ENCODE measurements around the gene PIWIL4.
"Not testable (repeated sequence)": the region's sequence is repeated elsewhere in the genome, so short reads cannot be mapped to it uniquely, and the experiment has no call there.

- not testable (repeated sequence) for TF ChIP-seq EZH2phosphoT487 (IDR thresholded peaks at IDR 0.05; ENCODE audit: borderline replicate concordance, low read length)
- TF ChIP-seq, protein P1, sequence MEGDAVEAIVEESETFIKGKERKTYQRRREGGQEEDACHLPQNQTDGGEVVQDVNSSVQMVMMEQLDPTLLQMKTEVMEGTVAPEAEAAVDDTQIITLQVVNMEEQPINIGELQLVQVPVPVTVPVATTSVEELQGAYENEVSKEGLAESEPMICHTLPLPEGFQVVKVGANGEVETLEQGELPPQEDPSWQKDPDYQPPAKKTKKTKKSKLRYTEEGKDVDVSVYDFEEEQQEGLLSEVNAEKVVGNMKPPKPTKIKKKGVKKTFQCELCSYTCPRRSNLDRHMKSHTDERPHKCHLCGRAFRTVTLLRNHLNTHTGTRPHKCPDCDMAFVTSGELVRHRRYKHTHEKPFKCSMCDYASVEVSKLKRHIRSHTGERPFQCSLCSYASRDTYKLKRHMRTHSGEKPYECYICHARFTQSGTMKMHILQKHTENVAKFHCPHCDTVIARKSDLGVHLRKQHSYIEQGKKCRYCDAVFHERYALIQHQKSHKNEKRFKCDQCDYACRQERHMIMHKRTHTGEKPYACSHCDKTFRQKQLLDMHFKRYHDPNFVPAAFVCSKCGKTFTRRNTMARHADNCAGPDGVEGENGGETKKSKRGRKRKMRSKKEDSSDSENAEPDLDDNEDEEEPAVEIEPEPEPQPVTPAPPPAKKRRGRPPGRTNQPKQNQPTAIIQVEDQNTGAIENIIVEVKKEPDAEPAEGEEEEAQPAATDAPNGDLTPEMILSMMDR (conservative IDR thresholded peaks at IDR 0.05; ENCODE audit: low read depth, low read length): not testable (repeated sequence)
Observed at GRCh38 chr11:94643186-94643585, 76.0 kb downstream of the PIWIL4 start.
